ENCODE results near the gene CCT5.

DNA sequence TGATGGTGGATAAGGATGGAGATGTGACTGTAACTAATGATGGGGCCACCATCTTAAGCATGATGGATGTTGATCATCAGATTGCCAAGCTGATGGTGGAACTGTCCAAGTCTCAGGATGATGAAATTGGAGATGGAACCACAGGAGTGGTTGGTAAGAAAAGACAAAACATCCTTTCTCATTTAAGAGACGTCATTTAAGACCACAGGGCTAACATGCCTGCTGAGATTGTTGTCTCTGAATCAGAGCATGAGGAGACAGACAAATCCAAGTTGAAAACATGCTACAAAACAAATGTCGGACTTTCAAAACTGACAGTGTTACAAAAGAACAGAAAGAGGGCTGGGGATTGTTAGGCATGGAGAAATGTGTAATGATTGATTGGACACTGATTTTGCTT is 4.6 kb downstream of the CCT5 start:
- TF ChIP-seq CTCF (conservative IDR thresholded peaks at IDR 0.05; ENCODE audit: low read depth, low read length) (no peak), EZH2 (IDR thresholded peaks at IDR 0.05; ENCODE audit: borderline replicate concordance, low read depth, low read length, poor library complexity, severe bottlenecking) (no peak)
